CD4-positive, alpha-beta T cell treated with Interleukin-6 for 4 hours (primary cell): ENCODE data around the gene NOL9.
"Not testable (repeated sequence)": the region's sequence is repeated elsewhere in the genome, so short reads cannot be mapped to it uniquely, and the experiment has no call there.

Experiments used
- DNase-seq: peaks from one replicate; pipeline ENCODE4 v3.0.0-alpha.2; 2020; ENCODE audit warnings: mixed read lengths

Gene NOL9

DNA sequence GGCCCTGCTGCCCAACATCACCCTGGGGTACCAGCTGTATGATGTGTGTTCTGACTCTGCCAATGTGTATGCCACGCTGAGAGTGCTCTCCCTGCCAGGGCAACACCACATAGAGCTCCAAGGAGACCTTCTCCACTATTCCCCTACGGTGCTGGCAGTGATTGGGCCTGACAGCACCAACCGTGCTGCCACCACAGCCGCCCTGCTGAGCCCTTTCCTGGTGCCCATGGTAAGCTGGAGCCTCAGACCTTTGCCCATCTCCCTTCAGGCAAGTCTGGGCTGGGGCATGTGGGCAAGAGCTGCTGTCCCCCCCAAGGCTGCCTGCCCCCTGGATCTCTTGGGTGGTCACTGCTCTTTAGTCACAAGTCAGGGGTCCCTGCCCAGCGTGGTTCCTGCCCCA, 16.7 kb upstream of the NOL9 start:
- DNase-seq, result no peak

DNA sequence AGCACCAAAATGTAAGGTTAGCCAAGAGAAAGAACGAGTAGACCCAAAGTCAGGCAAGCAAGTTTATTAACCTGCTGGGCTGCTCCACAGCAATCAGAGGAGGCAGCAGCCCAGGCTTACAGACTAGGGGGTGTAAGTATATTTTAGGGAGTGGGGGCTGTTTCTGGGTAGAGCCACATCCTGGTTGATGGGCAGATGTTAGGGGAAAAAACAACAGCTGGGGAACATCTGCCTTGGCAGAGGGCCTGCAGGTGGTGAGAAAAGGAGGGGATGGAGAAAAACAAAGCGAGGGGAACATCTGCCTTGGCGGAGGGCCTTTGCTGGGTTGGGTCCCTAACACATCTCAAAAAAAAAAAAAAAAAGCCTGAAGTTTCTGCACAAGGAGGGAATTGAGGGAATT, 15.8 kb upstream of the NOL9 start:
- no peak for DNase-seq

DNA sequence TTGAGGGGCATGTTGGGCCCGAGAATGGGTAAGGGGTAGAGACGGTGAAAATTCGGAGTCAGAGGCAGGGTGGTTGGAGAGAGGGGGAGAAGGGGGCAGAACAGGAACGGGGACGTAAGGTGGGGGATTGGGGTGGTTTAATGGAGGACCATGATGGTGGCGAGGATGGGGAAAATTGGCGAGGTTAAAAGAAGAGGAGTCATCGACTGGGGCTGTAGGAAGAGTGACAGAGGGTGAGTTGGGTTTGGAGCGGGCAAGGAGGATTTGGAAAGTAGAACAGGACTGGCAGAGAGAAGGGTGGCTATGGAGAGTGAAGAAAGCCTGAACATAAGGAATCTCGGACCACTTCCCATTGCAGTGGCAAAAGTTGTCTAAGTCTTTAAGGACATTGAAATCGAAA, 14.7 kb upstream of the NOL9 start:
- no peak for DNase-seq

DNA sequence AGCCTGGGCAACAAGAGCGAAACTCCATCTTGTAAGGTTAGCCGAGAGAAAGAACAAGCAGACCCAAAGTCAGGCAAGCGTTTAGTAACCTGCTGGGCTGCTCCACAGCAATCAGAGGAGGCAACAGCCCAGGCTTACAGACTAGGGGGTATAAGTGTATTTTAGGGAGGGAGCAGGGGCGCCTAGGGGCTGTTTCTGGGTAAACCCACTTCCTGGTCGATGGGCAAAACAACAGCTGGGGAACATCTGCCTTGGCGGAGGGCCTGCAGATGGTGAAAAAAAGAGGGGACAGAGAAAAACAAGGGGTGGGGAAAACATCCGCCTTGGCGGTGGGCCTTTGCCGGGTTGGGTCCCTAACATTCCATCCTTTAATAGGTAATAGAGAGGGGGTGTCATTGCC, 6.0 kb upstream of the NOL9 start:
- no peak for DNase-seq

DNA sequence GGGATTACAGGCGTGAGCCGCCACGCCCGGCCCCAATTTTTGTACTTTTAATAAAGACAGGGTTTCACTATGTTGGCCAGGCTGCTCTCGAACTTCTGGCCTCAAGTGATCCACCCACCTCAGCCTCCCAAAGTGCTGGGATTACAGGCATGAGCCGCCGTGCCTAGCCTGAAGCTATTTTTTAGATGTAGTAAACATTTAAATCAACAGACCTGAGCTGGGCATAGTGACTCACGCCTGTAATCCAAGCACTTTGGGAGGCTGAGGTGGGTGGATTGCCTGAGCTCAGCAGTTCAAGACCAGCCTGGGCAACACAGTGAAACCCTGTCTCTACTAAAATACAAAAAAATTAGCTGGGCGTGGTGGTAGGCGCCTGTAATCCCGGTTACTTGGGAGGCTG, 4.8 kb upstream of the NOL9 start:
- not testable (repeated sequence) for DNase-seq

DNA sequence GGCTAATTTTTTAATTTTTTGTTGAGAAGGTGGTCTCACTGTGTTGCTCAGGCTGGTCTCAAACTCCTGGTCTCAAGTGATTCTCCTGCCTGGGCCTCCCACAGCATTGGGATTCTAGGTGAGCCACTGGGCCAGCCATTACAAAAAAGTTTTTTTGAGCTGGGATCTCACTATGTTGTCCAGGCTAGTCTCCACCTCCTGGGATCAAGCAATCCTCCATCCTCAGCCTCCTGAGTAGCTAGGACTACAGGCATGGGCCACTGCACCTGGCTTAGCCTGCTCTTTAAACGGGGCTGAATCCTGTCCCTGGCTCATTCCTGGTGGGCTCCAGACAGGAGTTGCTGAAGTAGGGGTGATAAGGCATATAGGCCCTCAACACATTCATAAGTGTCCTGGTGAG, 3.3 kb upstream of the NOL9 start:
- DNase-seq, result no peak

DNA sequence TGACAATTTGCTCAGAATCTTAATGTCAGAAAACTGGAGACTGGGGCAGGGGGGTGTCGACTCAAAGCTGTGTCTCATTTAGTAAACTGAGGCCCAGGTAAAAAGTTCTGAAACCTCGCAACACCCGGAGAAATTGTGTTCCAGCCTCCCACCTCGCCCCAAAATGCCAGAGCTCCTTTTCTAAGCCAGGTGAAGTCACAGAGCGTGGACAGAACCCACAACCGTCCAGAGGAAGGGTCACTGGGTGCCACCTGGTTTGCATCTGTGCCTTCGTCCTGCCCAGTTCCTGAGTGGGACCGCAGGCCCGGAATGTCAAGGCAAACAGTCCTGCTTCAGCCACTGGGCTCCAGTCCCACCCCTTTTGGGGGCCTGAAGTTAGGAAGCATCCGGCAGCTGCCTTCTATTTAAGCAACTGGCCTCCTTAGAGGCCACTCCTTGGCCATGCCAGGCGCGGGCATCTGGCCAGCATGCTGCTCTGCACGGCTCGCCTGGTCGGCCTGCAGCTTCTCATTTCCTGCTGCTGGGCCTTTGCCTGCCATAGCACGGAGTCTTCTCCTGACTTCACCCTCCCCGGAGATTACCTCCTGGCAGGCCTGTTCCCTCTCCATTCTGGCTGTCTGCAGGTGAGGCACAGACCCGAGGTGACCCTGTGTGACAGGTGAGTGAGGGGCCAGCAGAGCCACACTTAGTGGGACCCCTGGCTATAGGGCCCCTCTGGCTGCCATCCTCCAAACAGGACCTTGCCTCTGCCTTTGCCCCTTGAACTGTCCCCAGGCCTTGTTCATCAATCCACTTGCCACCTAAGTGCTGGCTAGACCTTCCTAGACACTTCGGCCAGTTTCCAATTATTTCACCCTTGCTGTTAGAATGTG, 830 bp upstream of the NOL9 start, which contains the start of gene TAS1R1:
Gene TAS1R1, plus strand, starts transcription at position 401 of the 872 bp plus-strand sequence. Its CDS starts 67 bp downstream, at position 468.
- no peak for DNase-seq

DNA sequence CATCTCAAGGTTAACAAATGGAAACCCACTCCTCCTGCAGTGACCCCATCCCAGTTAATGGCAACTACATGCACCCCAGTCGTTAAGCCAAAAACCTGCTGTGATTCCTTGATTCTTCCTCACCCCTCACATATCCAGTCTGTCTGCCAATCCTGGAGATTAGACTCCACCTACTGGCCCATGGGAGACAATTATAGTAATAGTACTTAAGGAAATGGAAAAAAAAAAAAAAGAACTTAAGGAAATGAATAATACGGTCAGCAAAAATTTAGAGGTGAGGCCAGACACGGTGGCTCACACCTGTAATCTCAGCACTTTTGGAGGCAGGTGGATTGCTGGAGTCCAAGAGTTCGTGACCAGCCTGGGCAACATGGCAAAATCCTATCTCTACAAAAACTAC, 7.0 kb downstream of the NOL9 start:
- no peak for DNase-seq

DNA sequence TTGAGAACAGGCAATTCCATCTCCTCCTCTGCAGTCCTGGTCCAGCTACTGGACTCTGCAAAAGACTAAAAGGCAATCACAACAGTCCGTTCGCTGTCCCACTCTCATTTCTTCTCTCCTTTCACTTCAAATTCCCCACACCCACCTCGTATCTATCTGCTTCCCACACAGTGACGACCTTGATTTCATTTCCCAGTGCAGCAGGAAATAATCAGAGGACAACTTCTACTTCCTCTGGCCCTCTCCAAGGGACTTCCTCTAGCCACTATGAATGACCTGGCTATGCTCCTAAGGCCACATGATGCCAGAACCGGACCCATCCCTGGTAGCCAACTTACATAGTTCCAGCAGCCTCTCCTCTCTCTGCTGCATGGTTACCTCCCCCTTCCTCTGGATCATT, 8.0 kb downstream of the NOL9 start:
- DNase-seq, result no peak

DNA sequence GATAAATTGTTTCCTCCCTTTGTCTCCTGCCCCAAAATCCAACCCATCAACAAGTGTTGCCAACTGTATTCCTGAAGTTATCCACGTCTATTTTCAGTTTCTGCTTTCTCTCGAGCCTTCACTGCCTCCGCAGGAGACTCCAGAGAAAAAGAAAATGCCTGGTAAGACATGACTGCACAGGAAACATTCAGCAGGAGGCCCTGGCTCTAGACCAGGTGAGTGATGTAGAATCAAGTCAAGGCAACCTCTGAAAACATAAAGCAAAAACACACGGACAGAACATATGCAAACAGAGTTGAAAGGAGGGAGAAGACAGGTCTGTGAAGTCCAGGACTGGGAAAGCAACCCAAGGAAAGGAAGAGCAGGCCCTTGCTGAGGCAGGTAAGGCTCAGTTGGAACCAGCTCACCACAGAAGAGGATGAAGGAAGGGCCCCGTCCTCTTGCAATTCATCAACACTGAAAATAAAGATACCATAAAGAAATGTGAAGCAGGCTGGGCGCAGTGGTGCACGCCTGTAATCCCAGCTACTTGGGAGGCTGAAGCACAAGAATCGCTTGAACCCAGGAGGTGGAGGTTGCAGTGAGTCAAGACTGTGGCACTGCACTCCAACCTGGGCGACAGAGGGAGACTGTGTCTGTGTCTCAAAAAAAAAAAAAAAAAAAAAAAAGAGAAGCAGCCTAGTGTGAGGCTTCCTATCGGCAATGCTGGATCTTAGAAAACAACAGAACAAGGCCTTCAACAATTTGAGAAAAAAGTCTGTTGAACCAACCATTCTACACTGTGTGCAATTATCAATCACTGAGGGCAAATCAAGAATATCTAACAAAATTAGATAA, 8.8 kb downstream of the NOL9 start:
- DNase-seq, result peak; percentile 35

DNA sequence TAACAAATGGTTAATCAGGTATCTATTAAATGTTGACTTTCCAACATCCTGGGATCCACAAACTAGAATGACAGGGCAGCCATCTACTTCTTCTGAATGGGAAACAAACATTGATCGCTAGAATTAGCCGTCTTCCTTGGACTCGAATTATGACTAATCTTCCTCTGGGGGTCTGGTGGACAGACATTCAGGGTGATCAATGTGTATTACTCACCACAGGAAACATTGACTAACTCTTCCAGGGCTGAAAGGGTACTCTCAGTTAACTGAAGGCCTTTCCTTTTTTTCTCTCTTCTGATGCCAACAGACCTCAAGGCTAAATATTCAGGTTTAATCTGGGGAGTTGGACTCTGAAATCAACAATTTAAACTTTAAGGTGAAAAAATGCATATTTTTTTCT, 9.5 kb downstream of the NOL9 start:
- DNase-seq, result no peak

DNA sequence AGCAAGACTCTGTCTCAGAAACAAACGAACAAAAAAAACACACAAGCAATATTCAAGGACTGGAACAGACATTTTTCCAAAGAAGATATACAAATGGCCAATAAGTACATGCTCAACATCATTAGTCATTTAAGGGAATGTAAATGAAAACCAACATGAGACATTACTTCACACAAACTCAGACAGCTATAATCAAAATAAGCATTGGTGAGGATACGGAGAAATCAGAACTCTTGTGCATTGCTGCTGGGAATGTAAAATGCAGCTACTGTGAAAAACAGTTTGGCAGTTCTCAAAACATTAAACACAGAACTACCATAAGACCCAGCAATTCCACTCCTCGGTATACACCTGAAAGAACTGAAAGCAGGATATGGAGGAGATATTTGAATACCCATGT, 15.4 kb downstream of the NOL9 start:
- DNase-seq, result no peak

DNA sequence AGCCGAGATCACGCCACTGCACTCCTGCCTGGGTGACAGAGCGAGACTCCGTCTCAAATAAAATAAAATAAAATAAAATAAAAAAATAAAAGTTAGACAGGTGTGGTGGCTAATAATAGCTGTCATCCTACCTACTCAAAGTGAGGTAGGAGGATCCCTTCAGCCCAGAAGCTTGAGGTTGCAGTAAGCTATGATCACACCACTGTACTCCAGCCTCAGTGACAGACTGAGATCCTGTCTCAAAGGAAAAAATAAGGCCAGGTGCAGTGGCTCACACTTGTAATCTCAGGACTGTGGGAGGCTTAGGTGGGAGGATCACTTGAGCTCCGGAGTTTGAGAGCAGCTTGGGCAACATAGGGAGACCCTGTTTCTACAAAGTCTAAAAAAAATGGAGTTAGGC, 18.0 kb downstream of the NOL9 start:
- no peak for DNase-seq

DNA sequence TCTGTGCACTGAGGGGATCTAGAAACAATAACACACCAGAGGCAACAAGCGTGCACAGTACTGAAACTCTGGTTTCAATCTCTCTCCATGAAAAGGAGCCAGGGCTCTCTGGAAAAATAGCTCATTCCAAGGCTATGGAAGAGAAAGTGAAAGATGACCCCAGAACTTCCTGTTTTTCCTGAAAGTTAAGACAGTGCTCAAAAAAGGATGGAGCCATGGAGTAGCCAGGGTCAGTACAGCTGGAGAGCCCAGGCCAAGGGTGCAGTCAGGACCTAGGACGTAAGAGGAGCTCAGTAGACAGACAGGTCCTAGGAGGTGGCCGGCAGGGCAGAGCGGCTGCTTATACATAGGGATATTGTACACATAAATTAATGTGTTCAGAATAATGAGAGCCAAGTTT, 19.1 kb downstream of the NOL9 start:
- DNase-seq, result no peak

DNA sequence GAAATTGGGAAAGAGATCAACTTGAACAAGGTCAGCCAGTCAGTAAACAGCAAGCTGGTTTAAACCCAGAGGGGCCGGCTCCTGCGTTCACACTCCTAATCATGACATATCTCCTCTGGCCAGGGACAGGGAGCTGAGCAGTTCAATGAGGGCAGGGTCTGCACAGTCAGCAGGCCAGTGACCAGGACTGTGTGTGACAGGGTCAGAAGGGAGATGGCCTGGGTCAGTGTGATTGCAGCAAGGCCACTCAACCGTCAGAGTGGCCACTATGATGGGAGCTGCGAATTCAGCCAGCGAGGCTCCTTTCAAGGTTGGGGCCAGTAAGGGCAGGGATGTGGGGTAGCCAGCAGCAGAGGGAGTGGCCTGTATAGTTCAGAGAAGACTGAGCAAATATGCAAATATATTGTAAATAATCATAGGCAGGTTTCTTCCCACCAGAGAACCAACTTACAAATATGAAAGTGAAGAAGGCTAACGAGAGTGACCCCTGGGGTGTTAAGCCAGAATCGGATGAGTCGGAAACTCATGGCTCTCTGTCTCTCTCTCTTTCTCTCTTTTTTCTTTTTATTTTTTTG, 20.0 kb downstream of the NOL9 start:
- DNase-seq, result no peak

DNA sequence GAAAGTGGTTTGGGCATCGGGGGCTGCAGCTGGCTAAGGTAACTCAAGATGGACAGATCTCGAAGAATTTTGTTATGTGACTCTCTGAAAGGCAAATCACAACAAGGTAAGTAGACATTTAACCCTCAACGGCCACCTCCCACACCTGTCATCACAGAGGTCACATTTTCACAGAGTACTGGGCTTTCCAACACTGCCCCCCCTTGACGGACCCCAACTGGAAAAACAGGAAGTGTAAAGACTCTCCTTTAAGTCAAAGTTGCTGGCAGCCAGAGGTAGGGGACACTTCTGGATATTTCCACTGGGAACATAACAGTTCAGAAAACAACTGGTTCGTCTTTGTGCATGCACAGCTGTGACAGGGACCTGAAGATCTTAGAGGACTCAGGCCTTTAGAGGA, 22.3 kb downstream of the NOL9 start:
- DNase-seq, result no peak

DNA sequence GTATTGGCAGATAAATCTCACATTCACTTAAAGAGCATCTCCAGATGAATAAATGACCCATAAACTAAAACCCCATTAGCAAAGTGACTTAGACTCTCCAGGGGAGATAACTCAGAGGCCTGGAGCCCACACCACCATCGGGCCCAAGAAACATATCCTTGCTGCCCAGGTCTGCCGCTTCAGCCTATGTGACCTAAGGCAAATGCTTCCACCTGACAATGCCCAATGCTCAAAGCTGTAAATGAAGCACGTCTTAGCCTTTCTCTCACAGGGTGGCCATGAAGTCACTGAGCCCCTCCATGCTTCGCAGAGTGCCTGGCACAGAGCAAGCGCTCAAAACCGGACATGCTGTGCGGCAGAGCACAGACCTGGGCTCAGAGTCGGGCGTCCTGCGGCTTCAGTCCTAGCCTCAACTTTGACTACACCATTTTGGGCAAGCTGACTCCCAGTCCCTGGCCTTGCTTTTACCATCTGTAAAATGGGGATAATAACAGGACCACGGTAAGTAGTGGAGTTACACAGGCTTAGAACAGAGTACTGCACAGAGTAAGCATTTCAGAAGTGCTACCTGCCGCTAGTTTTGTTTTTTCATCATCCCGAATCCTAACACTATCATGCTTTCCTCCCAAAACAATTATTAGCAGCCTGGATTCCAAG, 23.7 kb downstream of the NOL9 start:
- DNase-seq, result no peak

DNA sequence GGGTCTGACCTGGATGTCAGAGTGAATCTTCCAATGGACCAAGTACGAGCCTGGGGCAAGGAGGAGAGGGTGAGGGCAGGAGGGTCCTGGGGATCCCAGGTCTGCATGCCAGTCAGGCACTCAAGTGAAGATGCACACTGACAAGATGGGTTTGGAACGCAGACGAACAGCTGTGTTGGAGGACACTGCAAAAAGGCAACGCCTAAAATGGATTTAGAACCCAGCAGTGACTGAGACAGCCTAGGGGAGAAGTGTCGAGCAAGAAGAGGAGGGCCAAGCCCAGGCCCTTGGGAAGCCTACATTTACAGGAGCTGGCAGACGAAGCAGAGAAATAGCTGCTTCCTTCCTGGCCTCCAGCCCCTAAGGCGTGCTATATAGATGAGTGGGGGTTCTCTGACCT, 25.8 kb downstream of the NOL9 start:
- DNase-seq, result no peak

DNA sequence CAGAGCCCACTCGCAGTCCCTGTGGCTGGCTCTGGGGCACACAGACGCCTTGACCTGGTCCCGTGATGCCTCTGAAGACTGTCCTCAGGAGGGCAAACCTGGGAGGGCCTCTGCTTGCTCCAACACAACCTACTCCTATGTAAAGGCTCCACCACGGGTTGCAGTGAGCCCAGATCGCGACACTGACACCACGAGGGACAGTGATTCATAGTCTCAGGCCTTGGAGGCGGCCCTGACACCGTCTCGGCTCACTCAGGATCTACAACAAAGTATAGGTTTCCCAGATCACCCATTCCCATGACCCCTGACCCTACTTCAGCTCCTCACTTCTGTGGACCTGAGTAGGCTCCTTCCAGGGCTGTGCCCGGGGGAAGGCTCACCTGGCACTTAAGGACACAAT, 28.0 kb downstream of the NOL9 start:
- no peak for DNase-seq

DNA sequence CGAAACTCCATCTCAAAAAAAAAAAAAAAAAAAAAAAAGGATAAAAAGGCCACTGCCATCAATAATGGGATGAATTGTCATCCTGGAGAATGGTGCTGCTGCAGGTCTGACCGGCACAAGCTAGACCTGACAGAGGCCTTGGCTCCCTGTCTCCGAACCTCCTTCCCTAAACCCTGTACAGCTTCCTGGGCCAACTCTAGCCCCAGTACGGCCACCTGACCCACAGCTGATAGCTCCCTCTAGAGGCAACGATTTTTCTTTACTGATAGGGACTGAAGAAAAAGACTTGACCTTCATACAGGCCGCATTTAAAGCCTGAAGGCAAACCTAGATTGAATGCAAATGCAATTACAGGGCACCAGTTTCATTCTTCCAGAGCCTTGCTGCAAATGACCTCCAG, 30.7 kb downstream of the NOL9 start:
- no peak for DNase-seq

DNA sequence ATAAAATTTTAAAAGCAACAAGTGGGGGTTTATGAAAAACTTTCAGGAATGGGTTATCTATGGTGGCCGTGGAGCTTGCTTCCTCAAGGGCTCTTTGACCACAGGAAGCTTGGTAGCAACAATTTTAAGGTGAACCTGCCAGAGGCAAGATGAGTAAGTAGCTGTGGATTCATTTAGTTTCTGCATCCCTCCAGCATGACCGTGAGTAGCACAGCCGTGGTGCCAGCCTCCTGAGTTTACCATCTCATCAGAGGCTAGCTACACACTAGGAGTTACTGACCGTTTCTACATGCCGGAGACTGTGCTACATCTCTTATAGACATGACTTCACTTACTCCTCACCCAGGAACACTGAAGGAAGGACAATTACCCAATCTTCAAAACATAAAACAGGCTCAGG, 32.8 kb downstream of the NOL9 start:
- no peak for DNase-seq

DNA sequence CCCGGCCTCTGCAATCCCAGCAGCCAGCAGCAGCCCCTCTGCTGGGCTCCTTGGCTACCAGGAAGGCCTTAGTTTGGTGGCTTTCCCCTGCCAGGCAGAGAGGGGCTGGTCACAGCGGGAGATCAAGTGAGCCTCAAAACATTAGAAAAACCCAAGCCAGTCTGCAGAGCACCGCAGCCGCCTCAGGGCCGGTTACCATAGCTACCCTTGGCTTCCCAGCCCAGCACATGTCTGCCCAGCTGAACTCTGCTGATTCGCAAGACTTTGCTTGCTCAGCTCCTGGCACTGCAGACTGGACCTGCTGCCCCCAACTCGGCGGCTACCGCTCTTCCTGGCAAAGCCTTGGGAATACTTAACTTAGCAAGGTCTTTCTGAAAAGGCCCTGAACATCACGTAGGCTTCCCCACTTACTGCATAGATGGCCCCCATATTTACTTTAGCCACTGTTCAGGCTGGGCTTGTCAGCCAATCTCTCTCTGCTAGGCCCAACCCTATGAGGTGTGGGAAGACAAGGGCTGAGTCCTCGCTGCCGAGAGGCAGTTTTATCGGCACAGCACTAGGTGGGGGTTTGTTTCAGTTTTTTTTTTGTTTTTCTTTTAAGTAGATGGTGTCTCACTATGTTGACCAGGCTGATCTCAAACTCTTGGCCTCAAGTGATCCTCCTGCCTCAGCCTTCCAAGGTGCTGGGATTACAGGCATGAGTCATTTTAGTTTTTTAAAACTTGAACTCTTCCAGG, 34.2 kb downstream of the NOL9 start:
- no peak for DNase-seq
